GM19240 (cell line): ENCODE results near the gene MAGI2.

ENCODE experiments used
- DNase-seq: peaks from one replicate; pipeline ENCODE4 v3.0.0; 2011; ENCODE audit warnings: low spot score; ENCODE audit not compliant: insufficient read length

The MAGI2 gene

DNA sequence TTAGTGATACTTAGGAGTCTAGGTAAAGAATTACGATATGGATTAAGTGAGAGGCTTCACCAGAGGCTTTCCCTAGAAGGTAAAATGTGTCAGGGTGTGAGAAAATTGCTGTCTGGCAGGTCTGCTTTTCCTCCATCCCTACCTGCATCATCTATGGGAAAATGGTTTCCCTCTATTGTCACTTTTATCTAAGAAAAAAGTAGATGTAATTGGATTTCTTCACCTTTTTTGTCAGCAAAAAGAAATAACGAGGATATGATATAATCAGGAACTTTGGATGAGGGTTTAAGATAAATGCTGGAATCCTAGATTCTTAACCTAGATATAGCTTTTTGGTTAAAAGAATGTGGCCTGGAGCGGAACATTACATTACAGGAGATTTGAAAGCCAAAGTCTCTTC lies 146.1 kb downstream of the MAGI2 start:
- no peak for DNase-seq

DNA sequence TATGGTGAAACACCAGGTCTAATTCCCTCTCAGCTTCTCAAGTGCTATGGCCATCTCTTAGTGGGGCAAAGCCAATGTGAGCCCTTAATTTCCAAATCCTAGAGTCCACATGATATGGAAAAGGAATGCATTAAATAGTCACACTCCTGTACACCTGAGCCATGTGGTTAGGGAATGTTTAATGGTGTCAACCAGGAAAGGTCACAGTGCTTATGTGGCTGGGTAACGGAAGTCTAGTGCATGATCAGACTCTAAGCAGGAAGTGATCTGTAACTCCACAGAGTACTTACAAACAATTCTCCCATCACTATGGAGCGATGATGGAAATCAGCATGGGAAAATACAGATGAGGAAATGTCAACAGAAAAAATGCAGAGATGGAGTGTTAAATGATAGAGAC lies 148.8 kb downstream of the MAGI2 start:
- no peak for DNase-seq

- DNase-seq: no peak
Observed at GRCh38 chr7:79302293-79302692, 151.2 kb downstream of the MAGI2 start.

GRCh38 chr7:79301419-79301818 lies 152.0 kb downstream of the MAGI2 start:
- no peak for DNase-seq

DNA sequence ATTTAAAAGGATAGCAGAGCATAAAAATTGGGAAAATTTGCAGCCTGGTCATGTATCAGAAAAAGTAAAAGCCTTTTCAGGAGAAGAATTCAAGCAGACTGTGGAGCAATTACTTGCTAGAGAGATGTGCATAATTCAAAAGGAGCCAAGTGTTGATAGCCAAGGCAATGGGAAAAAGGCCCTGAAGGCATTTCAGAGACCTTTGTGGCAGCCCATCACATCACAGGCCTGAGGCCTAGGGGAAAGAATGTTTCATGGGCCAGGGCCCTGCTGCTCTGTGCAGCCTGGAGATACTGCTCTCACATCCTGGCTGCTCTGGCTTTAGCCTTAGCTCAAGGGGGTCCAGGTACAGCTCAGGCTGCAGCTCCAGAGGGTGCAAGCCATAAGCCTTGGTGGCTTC lies 152.9 kb downstream of the MAGI2 start:
- no peak for DNase-seq

DNA sequence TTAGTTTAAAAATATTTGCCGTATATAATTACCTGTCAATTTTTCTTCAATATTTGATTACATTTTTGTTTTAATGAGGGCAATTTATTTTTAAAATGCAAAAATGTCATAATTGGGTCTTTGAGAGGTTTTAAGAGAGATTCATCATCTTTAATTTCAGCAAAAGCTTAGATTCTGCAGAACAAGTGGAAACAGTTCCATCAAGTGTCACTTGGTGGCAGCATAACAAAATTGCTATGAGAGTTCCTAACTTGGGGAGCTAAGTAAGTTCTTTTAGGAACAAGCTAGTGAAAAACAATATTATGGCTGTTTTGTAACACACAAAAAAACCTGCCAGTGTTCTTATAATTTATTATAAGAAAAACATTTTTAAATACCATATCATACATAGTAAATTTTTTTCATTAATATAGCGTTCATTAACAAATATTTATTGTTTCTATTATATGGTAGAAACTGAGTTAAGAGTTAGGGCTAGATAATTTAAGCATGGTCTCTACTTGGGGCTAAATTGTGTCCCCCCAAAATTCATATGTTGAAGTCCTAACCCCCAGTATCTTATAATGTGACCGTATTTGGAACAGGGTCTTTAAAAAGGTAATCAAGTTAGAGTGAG lies 155.2 kb downstream of the MAGI2 start:
- no peak for DNase-seq

DNA sequence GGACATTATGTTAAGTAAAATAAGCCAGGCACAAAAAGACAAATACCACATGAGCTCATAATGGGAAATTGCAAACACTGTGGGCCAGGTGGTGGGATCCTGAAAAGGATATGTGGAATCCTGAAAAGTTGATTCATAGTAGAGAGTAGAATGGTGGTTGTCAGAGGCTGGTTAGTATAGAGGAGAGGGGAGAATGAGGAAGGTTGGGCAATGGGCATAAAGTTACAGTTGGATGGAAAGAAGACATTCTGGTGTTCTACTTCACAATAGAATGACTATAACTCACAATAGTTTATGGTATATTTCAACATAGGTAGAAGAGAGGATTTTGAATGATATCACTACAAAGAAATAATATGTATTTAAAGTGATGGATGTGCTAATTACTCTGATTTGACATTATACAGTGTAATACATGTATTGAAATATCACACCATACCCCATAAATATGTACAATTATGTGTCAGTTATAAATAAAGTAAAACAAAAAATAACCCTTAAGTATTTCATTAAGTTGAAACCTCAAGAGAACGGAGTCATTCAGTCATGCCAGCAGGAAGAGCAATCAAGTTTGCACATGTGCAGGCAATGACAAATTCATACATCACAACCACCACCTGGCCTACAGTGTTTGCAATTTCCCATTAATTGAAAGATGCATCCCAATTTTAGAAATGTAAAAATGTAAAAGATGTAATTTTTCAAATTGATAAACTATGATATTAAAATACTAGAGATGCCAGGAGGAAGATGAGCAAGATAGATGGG lies 156.7 kb downstream of the MAGI2 start:
- DNase-seq: no peak

DNA sequence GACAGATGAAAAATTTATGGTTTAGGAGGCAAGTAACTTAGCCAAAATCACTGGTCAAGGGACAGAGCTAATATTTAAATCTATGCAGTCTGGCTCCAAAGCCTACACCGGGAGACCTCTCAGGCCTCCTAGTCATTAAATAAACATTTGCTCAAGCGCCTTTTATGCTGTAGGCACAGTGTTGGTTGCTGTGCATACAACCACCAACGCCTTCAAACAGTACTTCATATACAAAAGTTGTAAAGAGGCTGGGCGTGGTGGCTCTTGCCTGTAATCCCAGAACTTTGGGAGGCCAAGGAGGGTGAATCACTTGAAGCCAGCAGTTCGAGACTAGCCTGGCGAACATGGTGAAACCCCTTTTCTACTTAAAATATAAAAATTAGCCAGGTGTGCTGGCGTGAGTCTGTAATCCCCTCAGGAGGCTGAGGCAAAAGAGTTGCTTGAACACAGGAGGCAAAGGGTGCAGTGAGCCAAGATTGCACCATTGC lies 159.8 kb downstream of the MAGI2 start:
- no peak for DNase-seq

DNA sequence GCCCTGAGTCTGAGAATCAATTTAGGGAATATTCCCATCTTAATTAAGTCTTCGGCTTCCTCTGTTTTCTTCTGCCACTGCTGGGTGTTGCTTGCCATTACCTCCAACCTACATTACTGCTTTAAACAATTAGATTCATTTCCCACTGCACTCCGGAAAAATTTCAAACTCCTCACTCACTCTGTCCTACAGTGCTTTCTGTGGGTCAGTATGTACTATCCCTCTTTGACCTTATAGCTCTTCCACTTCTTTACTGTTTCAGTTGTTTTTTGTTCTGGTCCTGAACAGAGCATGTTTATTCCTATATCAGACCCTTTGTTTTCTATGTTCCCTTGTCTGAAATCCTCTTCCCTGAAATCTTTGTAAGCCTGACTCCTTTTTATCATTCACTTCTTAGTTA lies 160.6 kb downstream of the MAGI2 start:
- no peak for DNase-seq

- DNase-seq: no peak
Observed at GRCh38 chr7:79291498-79291865, 162.0 kb downstream of the MAGI2 start.

- no peak for DNase-seq
Observed at GRCh38 chr7:79290841-79291497, 162.5 kb downstream of the MAGI2 start.

- DNase-seq: no peak
Observed at GRCh38 chr7:79290398-79290797, 163.1 kb downstream of the MAGI2 start.

- DNase-seq: no peak
Observed at GRCh38 chr7:79288655-79289054, 164.8 kb downstream of the MAGI2 start.

DNA sequence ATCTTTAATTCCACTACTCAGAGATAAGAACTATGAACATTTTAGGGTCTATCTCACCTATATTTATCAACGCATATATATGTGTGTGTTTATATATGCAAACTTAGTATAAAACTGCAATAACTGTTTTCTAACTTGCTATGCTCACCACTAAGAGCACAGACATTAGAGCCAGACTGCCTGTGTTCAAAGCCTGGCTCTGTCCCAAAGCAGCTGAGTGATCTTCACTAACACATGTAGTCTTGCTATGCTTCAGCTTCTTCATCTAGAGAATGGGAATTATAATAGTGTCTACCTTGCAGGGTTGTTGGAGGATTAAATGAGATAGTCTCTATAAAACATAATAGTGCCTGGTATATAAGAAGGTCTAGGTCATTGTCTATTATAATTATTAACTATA lies 165.5 kb downstream of the MAGI2 start:
- no peak for DNase-seq

DNA sequence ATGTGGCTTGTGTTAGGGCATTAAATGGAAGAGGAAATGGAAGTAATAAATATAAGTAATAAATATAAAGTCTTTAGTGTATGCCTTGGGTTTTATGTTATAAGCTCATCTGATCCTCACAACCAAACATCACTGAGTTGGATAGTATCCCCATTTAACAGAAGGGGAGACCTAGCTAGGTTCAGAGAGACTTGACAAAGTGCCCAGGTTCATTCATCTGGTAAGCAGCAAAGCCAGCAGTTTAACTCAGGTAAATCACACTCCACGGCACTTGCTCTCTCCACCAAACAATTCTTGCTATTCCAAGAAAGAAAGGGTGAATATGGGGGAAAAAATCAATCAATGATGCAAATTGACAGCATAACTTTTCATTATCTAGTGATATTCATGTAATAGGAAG lies 167.3 kb downstream of the MAGI2 start:
- no peak for DNase-seq

DNA sequence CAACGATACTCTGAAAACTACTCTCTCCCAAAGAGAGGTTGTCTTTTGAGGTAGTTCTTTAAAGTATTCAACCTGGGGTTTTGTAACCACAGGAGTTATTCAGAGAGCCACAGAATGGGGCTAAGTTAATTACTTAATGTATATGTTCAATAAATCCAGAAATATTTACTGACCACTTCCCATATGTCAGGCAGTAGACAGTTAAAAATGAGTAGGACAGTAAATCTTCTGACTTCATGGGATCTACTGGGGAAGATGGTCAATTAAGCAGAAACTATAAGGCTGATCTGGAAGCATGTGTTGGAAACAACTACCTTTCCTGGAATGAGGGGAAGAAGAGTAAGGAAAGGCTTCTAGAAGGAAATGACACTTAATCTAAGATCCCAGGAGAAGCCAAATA lies 167.7 kb downstream of the MAGI2 start:
- no peak for DNase-seq

DNA sequence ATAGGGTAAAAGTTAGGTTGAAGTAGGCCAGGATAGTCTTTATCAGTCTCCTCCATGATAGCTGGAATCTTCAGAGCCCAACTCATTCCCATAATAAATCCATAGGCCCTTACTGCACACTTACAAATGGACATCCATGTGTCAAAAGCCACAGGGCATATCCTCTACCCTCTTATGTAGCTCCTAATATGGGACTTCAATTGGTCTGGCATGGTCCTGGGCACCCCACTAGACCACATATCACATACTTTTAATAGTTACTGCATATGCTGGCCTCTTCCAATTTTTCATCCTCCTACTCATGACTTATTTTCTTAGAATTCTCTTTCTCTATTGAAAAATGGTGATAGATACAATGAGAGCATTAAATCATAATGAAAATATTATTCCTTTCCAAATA lies 169.3 kb downstream of the MAGI2 start:
- no peak for DNase-seq

GRCh38 chr7:79282882-79283602 lies 170.4 kb downstream of the MAGI2 start:
- DNase-seq: no peak

DNA sequence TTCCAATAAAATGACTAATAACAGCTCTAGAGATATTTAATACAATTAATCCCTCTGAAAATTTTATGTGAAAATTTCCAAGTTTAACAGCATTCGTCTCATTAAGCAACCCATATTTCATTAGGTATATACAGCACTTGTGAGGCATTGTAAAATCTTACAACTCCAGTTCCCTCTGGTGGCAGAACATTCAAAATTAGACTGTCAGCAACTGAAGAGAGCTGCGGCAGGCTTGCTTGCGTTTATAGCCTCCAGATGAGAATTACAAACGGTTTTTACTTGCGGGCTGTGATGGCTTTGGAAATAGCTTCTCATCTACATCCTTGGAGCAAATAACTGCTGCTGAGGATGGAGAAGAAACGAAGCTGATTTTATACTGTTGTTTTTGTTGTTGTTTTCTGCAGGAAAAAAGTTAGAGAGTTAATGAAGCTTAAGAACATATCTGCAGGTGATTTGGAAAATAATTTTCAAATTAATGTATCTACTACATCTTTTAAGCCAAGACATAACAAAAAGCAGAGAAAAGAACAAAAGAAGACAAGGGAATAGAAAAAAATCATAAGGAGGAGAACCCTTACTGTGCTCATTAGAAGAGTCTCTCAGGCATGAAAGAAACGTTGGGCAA lies 171.3 kb downstream of the MAGI2 start:
- DNase-seq: no peak

- DNase-seq: no peak
Observed at GRCh38 chr7:79281426-79281825, 172.0 kb downstream of the MAGI2 start.

GRCh38 chr7:79272938-79273337 lies 180.5 kb downstream of the MAGI2 start:
- no peak for DNase-seq
